Fibroblast of the aortic adventitia (primary cell): Measurements from ENCODE around the gene TRMT13. TPM values are rescaled to one million over a fixed set of nuclear protein-coding genes. Genes with fewer than 3 reads are reported as not detected.

Experiments
- DNase-seq: peaks from one replicate; pipeline ENCODE4 v3.0.0-alpha.2; 2010; ENCODE audit warnings: low read depth
- H3K4me3 ChIP-seq: 2 replicates; pipeline ENCODE4 v1.5.1; 2011; ENCODE audit warnings: low read depth, mild to moderate bottlenecking, control low read depth, low read length, moderate library complexity
- total RNA-seq: library from RNA; depleted of rRNA; stranded (reverse); fragments of >200 nt; gene quantifications from 2 replicates; pipeline ENCODE4 v1.2.3, GENCODE V29; 2012; ENCODE audit warnings: low replicate concordance
- TF ChIP-seq, protein P1 (sequence below): IDR thresholded peaks from 2 replicates; pipeline ENCODE4 v1.5.1; 2011; ENCODE audit warnings: mild to moderate bottlenecking, low read length, control low read depth, inconsistent platforms; ENCODE audit not compliant: insufficient read depth

TRMT13 gene
- total RNA-seq, 1 donor = 15.0 TPM

DNA sequence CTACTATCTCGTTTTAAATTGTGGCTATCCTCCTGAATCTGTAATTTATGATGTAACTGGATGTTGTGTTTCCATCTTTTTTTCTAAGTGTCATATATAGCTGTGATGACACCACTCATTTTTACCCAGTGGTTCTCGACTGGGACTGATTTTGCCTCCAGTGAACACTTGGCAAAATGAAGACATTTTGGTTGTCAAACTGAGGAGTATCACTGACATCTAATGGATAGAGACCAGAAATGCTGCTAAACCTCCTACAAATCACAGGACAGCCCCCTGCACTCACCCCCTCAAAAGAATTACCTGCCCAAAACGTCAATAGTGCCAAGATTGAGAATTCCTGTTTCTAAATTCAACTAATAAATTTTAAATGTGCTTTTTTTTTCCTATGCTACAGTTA lies 1.9 kb downstream of the TRMT13 start:
- TF ChIP-seq, protein P1, sequence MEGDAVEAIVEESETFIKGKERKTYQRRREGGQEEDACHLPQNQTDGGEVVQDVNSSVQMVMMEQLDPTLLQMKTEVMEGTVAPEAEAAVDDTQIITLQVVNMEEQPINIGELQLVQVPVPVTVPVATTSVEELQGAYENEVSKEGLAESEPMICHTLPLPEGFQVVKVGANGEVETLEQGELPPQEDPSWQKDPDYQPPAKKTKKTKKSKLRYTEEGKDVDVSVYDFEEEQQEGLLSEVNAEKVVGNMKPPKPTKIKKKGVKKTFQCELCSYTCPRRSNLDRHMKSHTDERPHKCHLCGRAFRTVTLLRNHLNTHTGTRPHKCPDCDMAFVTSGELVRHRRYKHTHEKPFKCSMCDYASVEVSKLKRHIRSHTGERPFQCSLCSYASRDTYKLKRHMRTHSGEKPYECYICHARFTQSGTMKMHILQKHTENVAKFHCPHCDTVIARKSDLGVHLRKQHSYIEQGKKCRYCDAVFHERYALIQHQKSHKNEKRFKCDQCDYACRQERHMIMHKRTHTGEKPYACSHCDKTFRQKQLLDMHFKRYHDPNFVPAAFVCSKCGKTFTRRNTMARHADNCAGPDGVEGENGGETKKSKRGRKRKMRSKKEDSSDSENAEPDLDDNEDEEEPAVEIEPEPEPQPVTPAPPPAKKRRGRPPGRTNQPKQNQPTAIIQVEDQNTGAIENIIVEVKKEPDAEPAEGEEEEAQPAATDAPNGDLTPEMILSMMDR = no peak
- no peak overlapping the region for H3K4me3 ChIP-seq
- DNase-seq = peak; percentile 8

GRCh38 chr1:100137602-100138001 lies 4.6 kb downstream of the TRMT13 start:
- H3K4me3 ChIP-seq = no peak overlapping the region
- TF ChIP-seq, protein P1 = no peak
- no peak for DNase-seq

DNA sequence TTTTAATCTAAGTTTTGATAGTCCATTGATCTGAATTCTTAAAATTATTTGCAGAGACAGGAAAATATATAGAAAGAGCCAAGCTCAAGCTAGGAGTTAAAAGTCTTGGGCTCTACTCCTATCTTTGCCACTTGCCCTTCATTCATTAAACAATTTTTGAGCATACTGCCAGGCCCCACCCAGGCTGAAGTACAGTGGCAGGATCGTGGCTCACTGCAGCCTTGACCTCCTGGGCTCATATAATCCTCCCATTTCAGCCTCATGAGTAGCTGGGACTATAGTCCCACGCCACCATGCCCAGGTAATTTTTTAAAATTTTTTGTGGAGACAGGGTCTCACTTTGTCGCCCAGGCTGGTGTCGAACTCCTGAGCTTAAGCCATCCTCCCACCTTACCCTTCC lies 8.2 kb downstream of the TRMT13 start:
- DNase-seq = no peak
- TF ChIP-seq, protein P1 = no peak

DNA sequence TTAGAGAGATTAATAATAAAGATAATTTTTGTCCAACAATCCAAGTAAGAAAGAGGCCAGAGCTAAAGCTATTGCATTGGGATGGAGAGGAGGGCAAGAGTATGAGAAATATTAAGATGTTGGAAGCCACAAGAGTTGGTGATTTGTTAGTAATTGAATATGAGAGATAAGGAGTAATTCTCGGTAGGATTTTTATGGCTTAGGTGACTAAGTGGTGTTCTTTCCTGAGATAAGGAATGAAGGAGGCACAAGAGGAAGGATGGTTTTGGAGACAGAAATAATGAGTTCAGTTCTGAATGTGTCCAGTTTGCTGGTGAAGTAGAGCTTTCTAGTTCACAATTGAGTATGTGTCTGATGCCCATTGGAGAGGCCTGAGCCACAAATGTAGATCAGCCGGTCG lies 9.4 kb downstream of the TRMT13 start:
- DNase-seq = no peak
- TF ChIP-seq, protein P1 = no peak
- H3K4me3 ChIP-seq = no peak overlapping the region

More for the DNA sequence above, 8.2 kb downstream of the TRMT13 start:
- H3K4me3 ChIP-seq = no peak overlapping the region

DNA sequence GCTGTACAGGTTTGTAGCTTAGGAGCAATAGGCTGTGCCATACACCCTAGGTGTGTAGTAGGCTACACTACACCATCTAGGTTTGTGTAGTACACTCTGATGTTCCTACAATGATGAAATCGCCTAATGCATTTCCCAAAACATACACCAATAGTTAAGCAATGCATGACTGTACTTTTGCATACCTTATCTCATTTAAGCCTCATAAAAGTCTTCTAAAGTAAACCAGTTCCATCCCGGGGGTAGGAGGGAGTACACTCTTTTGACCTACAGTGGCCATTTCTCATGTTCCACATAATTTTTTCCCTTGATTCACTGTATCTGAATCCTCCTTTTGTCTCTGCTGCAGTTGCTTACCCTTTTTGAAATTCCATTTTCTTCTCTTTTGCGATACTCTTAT lies 12.2 kb downstream of the TRMT13 start:
- DNase-seq = no peak
- TF ChIP-seq, protein P1 = no peak

GRCh38 chr1:100146958-100147357 lies 14.0 kb downstream of the TRMT13 start:
- no peak for DNase-seq
- no peak overlapping the region for H3K4me3 ChIP-seq
- TF ChIP-seq, protein P1 = no peak

More for the DNA sequence above, 12.2 kb downstream of the TRMT13 start:
- no peak overlapping the region for H3K4me3 ChIP-seq

- H3K4me3 ChIP-seq = no peak overlapping the region
- TF ChIP-seq, protein P1 = no peak
- DNase-seq = no peak
Observed at GRCh38 chr1:100147875-100148274, 14.9 kb downstream of the TRMT13 start.
